HG03575 (cell line): Measurements from ENCODE around the gene DHCR7.

ENCODE experiments used
- ATAC-seq: cut with Tn5 transposase; IDR thresholded peaks from one replicate; pipeline ENCODE4 v1.9.1; 2021; ENCODE audit not compliant: unreplicated experiment, insufficient number of reproducible peaks, low FRiP score; ENCODE audit errors: extremely low read depth

DHCR7 gene

DNA sequence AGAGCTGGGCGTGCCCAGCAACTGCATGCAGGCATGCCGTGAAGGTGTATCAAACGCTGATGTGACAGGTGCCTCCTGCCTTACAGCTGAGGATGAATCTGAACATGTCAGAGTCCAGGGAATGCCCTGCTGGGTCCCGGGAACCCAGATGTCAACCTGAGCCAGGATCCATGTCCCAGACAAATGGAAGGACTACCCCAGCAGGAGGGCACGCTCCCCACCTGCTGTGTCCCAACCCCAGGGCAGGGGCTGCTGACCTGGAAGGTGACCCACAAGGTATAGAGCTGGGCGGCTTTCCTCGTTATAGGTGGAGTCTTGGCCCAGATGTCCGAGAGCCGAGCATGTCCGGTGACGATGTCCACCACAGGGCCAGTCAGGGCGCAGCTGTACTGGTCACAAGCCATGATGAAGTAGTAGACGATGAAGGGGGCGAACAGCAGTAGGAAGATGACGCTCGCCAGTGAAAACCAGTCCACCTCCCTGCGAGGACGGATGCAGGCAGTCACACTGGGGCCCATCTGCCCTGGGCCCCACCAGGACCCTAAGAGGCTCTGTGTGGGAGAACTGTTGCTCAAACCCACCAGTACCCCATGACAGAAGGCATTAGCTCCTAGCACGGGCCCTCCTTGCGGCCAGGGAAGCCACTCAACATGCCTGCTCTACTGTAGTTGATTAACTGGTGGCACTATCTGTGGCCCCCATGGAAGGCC lies 4.3 kb downstream of the DHCR7 start:
- no peak for ATAC-seq

DNA sequence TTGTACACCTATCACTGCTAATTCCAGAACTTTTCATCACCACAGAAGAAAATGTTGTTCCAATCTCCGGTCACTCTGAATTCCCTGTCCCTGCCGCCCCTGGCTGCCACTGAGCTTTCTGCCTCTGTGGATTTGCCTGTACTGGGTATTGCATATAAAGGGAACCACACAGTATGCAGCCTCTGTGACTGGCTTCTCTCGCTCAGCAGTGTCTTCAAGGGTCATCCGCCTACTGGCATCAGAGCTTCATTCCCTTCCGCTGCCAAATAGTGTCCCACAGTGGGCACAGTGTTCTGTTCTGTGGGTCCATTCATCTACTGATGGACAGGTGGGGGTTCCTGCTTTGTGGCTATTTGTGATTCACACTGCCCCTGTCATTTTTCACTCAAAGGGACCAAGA lies 5.3 kb downstream of the DHCR7 start:
- ATAC-seq, result no peak

DNA sequence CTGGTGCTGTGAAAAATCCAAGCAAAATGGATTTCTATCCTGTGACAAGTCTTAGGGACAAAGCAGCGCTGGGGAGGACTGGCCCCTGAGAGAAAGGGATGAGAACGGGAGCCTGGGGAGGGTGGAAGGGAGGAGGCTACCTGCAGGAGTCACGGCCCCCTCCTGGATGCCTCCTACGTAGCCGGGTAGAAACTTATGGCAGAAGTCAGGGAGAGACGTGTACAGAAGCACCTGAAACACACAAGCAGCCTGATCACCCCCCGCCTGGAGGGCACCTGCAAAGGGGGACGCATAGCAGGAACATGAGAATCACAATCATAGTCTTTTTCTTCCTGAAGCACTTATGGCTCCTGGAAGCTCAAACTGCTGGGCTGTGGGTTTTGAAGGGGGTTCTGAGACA lies 6.1 kb downstream of the DHCR7 start:
- ATAC-seq, result no peak

DNA sequence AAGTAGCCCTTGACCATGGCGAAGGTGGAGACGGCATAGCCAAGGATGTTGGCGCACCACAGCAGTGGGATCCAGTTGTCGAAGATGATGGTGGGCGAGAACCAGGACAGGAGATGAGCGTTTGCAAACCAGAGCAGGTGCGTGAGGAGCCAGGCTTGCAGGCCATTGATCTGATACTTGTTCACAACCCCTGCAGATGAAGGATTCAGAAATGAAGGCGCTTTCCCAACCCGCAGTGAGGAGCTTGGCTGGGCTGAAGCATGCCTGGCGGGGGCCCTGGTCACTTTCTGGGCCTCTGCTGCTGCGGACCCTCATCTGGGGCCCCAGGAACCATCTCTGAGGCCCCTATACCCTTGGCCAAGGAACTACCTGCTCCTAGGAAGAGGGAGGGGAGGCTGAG lies 6.9 kb downstream of the DHCR7 start:
- ATAC-seq, result no peak

DNA sequence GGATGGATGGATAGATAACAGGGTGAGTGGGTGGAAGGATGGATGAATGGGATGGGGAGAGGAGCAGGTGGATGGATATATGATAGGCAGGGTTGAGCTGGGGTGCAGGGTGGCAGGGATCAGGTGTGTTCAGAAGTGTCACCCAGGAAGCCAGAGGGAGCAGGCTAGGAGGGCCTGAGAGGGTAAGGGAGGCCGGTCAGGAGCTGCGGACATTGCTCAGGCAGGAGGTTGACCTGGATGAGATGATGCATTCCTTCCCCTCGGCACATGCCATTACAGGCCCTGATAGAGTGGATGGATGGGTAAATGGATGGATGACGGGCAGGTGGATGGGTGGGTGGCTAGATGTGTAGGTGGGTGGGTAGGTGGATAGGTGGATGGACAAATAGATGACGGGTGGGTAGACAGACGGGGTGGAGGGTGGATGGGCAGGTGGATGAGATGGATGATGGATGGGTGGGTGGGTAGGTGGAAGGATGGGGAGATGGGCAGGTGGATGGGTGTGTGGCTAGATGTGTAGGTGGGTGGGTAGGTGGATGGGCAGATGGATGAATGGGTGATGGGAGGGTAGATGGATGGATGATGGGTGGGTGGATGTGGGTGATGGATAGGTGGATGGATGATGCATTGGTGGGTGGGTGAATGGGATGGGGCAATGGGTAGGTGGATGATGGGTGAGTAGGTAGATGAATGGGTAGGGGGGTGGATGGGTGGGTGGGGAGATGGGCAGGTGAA lies 8.0 kb downstream of the DHCR7 start:
- ATAC-seq, result no peak

DNA sequence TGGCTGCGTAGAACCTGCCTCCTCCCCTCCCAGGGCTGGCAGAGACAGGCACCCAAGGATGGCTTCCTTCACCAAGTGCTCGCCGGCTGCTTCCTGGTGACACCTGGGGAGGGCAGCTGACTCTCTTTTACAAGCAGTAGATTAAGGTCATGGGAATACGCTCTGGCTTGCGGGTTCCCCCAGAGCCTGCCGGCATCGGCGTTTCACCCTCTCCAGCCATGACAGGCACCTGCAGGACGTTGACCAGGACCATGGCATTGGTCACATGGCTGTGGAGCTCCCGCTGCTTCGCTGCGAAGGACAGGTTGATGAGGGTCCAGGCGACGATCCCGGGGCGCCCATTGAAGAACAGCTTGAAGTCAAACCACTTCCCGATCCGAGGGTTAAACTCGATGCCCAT lies 9.5 kb downstream of the DHCR7 start:
- ATAC-seq, result no peak

DNA sequence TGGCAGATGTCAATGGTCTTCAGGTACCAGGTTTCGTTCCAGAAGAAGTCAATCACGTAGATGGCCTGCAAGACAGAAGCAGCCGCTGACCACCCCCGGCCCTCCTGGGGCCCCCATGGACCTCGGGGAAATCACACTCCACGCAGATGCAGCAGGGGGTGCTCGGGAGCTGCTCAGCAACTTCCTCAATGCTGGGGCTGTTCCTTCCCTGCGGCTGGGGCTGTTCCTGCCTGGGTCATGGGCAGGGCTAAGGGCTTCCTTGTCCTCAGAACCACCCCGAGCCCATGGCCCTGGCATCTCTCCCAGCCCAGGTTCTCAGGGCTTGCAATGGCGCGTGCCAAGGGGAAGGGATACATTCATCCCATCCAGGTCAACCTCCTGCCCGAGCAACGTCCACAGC lies 10.3 kb downstream of the DHCR7 start:
- ATAC-seq, result no peak

DNA sequence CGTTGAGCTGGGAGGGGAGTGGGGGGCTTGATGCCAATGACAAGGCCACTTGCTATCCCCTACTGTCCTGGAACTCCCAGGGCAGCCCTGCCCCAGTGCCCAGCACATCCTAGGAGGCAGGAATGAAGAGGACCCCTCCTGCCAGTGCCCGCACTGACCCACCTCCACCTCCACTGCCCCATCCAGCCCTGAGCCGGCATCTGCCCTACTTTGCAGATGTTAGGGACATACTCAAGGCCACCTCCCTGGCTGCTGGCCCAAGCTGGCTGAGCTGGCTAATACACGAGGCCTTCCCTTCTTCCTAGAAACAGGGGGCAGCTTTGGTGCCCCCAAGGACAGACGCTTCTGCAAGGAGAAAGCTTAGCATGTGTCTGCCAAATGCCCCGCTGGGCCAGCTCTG lies 10.8 kb downstream of the DHCR7 start:
- no peak for ATAC-seq

DNA sequence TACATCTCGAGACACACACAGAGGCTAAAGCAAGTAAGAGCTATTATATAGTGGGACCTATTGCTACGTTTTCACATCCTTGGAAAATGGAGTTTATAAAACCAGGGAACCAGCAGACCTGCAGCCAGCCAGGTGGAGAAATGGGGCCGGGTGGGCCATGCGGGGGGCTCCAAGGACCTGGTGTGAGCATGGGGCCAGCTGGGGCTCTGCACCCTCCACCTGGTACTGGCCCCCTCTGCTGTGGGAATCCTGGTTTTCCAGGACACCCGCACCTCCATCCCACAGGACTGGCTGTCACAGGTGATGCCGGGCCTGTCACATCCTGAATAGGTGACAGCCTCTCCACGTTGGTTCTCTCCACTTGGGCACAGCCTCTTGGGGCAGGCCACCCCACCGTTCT lies 11.3 kb downstream of the DHCR7 start:
- no peak for ATAC-seq

DNA sequence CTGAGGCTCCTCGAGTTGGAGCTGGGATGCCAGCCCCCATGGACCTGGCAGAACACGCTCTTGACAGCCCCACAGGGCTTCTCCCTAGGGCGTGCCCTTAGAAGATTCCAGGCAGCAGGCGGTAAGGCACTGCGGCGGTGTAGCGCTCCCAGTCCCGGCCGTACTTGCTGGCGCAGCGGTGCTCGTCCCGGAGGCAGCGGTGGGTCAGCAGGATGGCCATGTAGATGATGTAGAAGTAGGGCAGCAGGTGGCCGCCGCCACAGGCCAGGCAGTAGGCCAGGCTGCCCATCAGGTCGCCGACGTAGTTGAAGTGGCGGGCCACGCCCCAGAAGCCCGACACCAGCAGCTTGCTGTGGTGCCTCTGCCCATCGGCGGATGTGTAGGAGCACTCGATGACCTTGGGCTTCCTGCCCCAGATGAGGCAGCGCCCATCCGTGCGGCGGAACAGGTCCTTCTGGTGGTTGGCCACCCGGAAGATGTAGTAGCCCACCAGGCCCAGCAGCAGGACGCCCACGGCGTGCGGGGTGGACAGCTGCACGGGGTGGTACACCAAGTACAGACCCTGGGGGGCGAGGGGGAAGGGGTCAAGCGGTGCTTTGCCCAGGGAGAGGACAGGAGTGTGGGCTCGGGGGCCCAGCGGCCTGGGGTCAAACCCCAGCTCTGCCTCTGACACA lies 12.8 kb downstream of the DHCR7 start:
- no peak for ATAC-seq

DNA sequence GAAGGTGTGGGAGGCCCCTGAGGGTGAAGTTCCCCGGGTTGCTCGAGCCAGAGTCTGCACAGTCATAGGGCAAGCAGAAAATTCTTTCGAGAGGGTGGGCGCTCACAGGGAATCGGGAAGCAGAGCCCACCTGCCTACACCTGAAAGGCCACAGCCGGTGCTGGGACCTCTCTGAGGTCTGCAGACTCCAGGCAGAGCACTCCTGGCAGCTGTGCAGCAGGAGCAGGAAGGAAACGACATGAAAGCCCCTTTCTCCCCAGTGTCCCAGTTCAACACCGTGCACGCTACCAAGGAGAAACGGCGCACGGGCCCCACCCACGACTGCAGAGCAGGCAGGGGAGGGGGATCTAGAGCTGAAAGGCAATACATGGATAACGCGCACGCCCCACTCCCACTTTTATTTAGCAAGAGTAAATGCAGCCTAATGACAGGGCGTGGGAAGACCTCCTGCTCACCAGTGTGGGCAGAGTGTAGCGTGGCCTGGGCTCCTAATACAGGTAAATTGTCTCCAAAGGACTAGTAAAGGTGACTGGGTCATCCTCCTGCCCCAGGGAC lies 13.5 kb downstream of the DHCR7 start:
- ATAC-seq, result no peak

DNA sequence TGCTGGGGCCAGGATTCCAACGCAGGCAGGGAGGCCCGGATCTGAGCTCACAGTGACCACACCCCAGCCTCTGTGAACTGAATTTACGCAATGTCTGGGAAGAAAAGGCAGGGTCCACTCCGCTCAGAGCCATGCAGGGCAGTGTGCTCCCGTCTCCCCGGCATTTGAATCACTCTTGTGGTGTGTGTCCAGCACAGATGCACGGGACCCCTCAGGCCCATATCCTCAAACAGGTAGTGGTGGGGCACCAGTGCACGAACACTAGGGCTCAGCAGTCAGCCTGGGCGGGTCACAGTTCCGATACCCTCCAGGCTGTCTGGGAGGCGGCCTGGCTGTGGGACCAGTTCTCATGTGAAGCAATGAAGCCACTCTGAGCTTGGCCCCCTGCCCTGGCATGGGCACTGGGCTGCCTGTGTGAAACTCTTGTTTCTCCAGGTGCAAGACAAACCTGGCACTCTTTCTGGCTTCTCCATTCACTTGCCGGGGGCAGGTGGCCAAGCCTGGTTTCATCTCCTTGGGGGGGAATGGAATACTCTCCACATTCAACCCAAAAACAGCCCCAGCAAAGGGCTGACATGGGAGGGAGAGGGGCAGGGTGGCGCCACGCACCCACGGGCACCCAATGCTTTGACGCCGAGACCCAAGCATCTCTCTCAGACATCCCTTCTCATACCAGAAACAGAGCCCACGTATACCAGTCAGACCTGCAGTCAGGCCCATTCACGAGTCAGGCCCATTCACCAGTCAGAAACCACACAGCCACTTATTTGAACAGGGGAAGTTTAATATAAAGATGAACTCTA lies 14.3 kb downstream of the DHCR7 start:
- no peak for ATAC-seq

DNA sequence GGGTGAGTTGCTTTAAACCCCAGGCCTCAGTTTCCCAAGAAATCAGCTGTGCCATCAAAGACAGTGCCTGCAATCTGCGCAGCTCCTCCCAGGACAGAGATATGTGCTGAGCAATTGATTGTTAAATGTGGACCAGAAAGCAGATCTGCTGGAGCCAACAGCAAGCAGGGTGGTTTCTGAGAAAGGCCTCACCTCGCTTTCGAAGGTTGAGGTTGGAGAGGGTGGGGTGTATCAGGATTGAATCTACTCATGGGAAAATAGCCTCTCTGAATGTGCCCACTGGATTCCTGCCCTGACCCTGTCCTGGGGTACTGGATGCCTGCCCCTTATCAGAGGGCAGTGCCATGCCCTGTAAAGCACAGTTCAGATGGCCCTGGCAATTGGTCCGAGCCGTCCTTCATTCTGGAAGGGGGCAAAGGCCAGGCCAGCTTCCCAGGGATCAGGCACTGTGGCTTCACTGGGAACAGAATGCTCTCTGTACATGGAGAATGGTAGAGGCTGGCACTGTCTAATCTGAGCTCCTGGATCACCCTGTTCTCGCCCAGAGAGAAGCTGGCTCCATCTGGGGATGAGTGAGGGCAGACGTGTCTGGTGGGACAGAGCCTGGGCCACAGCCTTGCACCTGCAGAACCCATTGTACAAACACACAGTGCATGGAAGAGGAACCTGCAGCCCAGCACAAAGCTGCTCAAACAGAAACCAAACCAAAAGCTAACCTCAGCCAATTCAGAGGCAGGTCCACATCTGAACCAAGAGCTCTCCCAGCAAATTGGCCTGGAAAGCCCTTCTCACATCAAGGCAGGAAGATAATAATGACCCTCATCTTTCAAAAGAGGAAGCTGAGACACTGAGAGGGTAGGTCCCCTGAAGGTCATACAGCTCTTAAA lies 15.2 kb downstream of the DHCR7 start:
- ATAC-seq, result no peak

DNA sequence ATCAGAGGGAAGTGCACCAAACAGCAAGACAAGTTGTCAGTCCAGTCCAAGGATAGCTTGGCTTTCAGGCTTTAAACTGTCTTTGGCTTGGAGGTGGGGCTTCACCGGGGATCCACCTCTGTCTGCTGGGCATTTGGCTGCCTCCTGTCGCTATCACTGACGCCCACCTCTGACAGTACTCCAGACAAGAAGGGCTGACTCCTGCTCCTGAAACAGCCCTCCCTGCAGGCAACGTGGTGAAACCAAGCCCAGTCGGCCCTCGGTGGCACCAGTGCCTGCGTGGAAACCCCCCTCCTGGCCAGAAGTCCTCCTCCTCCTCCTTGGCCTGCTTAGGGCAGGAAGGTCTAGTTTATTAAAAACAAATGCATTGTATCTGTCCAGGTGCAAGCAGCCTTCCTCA lies 16.9 kb downstream of the DHCR7 start:
- ATAC-seq, result no peak

DNA sequence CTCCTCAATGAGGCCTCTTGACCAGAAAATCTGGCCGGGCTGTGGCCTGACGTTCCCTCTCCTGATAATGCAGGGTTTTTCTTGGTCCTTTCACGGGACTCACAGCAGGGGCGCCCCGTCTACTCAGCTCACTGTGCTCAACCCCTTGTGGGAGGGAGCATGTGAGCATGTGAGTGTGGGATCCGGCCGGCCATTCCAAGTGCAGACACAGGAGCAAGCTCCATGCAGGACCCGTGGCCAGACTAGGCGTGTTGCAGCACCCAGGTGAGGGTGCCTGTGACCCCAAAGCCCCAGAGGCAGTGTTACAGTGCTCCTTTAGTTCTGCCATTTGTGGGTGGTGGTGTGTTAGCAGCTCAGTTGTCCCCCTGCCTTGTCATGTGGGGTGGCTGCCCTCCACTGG lies 18.0 kb downstream of the DHCR7 start:
- ATAC-seq, result no peak

DNA sequence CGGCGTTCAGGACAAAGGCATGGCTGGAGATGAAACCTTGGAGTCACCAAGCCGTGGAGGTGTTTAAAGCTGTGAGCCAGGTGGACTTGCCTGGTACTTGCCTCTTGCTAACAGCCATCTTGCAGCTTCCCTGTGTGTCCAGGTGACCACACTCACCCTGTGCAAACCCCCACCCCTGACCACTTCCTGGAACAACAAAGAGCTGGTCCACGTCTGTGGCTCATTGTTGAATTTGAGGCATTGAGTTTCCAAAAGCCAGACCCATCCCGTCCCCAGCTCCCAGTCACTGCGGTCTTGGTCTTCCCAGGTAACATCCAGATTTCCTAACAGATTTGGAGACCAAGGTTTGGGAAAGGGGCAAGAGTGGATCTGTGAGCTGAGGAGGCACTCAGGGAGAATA lies 18.5 kb downstream of the DHCR7 start:
- no peak for ATAC-seq

DNA sequence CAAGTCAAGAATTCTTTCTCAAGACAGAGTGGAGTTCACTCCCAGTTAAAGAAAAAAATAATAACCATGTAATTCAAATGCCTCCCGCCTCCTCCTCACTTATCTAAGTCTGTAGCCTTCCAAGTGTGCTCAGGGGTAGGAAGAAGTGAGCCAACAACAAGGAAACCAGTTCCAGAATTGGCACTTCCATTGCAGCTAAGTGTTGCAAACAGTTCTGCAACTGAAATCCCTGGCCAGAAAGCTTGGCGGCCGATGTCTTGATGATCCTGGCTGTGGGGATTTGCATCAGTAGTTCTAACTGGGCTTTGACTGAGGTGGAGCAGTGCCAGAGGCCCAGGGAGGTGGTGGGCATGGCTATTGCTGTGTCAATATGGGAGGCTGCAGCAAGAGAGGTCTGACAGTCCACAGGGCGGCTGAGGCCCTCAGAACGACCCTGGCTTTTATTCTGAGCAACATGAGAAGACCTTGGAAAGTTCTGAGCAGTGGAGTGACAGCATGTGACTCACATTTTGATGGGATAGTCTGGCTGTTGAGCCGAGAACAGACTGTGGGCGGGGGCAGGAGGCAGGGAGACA lies 19.2 kb downstream of the DHCR7 start:
- ATAC-seq, result no peak

DNA sequence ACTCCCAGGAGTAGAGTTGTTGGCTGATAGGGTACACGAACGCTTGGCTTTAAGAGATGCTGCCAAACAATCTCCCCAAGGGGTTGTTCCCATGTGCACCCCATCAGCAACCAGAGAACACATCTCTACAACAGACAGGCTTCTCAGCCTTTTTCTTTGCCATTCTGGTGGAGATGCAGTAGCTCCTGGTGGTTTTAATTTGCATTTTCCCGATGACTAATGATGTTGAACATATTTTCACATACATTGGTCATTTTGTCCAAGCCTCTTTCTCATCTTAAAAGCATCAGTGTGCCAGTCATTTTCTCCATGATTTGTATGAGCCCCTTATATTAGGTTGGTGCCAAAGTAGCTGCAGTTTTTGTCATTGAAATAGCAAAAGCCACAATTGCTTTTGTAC lies 21.8 kb downstream of the DHCR7 start:
- no peak for ATAC-seq
